ENCODE measurements around the gene FRMD7.

FRMD7 gene

DNA sequence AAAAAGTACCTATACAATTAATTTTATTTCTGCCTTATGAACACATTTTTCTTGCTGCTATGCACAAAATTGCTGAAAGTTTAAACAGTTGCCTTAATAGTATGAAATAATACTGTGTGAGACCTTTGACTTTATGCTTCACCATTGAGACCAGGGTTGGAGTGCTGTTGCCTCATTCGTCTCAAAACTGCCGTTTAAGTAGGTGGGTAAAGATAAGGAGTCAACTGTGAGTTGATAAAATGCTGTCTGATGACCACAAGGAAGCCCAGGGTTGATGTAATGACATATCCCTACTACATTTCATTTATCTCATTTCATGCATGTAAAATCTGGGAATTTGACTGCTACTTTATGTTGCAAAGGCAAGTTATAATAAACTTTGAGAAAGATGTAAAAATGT is 81.3 kb downstream of the FRMD7 start:
- DNase-seq (ENCODE audit: insufficient read length, low spot score) (no peak), FAIRE-seq (no peak)
- TF ChIP-seq PAX5 (IDR thresholded peaks at IDR 0.05; ENCODE audit: insufficient read depth, low read length, severe bottlenecking) (no peak), TAF1 (IDR thresholded peaks at IDR 0.05; ENCODE audit: low read depth, low read length) (no peak), POLR2AphosphoS5 (IDR thresholded peaks at IDR 0.05; ENCODE audit: low read depth, low read length) (no peak), SPI1 (IDR thresholded peaks at IDR 0.05; ENCODE audit: low read depth, low read length) (no peak), POLR2A (IDR thresholded peaks at IDR 0.05; ENCODE audit: low read depth, low read length) (no peak), POU2F2 (IDR thresholded peaks at IDR 0.05; ENCODE audit: low read depth, low read length) (no peak)

DNA sequence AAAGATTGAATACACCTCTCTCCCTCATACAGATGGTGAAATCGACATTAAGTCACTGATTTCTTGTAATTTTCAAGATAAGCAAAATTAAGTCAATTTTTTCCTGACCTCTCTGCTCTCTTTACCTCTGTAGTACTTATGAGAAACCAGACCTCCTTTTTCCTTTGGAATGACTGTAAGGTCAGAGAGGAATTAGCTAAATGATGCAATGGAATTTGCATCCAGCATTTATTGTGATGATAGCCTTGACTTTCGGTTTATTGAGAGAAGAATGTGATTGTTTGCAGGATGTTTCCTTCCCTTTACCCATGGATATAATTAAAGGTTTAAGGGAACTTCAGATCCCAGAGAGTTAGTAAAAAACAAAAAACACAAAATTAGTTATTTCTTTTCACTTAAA is 82.4 kb downstream of the FRMD7 start:
- no peak for TF ChIP-seq POLR2A (IDR thresholded peaks at IDR 0.05; ENCODE audit: low read depth, low read length)
- DNase-seq (ENCODE audit: insufficient read length, low spot score), result no peak
- FAIRE-seq, result no peak

DNA sequence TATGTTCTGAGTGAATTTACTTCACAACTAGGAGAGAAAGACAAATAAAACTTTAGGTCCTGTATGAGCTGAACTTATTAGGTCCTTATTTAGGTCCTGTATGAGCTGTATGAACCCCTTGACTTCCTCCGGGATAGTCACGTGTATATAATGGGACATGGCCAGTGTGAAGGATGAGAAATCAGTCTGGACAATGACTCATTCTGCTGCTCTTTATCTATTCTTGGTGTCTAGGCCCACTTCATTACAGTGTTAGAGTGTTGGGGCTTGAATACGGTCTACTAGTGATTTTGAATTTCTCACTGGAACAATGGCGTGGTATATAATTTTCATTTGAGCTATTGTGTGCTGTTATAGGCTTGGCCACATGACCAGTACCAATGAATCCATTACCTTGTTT is 82.9 kb downstream of the FRMD7 start:
- FAIRE-seq (no peak), DNase-seq (ENCODE audit: insufficient read length, low spot score) (no peak)

DNA sequence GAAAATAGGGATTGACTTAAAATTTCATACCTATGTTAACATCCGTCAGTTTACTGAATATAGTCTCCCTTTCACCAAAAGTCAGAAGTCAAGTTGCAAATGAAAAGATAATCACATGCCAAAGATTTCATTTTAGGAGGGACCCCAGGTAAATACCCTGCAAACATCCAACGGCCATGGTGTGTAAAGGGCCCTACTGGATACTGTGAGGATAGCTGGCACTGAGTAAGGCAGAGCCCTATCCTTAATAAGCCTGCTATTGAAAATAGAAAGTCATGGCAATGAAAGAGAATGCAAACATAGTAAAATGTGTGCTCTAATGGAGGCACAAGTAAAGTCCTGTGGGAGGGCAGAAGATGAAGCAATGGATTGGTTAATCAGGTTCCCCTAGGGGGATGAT is 83.8 kb downstream of the FRMD7 start:
- DNase-seq (ENCODE audit: insufficient read length, low spot score) (no peak), FAIRE-seq (no peak)
- TF ChIP-seq POU2F2 (IDR thresholded peaks at IDR 0.05; ENCODE audit: low read depth, low read length) (no peak), POLR2A (IDR thresholded peaks at IDR 0.05; ENCODE audit: low read depth, low read length) (no peak), POLR2AphosphoS5 (IDR thresholded peaks at IDR 0.05; ENCODE audit: low read depth, low read length) (no peak), PAX5 (IDR thresholded peaks at IDR 0.05; ENCODE audit: insufficient read depth, low read length, severe bottlenecking) (no peak), TAF1 (IDR thresholded peaks at IDR 0.05; ENCODE audit: low read depth, low read length) (no peak), SPI1 (IDR thresholded peaks at IDR 0.05; ENCODE audit: low read depth, low read length) (no peak)

More for the DNA sequence above, 82.9 kb downstream of the FRMD7 start:
- TF ChIP-seq POLR2A (IDR thresholded peaks at IDR 0.05; ENCODE audit: low read depth, low read length) (no peak), PAX5 (IDR thresholded peaks at IDR 0.05; ENCODE audit: insufficient read depth, low read length, severe bottlenecking) (no peak), SPI1 (IDR thresholded peaks at IDR 0.05; ENCODE audit: low read depth, low read length) (no peak), TAF1 (IDR thresholded peaks at IDR 0.05; ENCODE audit: low read depth, low read length) (no peak)

DNA sequence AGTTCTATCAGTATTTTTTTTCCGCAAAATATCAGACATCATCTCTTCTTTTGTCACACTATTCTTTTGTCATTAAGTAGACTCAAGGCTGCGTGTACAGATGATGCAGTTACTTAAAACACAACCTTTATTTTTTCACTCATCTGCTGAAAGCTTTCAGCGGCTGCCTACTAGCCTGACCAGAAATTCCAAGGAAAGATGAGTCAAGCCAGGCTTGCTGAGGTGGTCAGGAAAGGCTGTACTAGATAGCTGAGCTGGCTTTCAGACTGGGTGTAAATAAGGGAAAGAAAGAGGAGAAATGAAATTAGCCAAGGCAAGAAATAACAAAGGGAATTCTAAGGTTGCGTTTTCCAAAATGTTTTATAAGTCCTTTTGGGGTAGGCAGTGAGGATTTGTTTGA is 86.8 kb downstream of the FRMD7 start:
- TF ChIP-seq SPI1 (IDR thresholded peaks at IDR 0.05; ENCODE audit: low read depth, low read length) (no peak), TAF1 (IDR thresholded peaks at IDR 0.05; ENCODE audit: low read depth, low read length) (no peak), PAX5 (IDR thresholded peaks at IDR 0.05; ENCODE audit: insufficient read depth, low read length, severe bottlenecking) (no peak), POLR2A (IDR thresholded peaks at IDR 0.05; ENCODE audit: low read depth, low read length) (no peak), POLR2AphosphoS5 (IDR thresholded peaks at IDR 0.05; ENCODE audit: low read depth, low read length) (no peak), POU2F2 (IDR thresholded peaks at IDR 0.05; ENCODE audit: low read depth, low read length) (no peak)
- FAIRE-seq (no peak), DNase-seq (ENCODE audit: insufficient read length, low spot score) (no peak)

DNA sequence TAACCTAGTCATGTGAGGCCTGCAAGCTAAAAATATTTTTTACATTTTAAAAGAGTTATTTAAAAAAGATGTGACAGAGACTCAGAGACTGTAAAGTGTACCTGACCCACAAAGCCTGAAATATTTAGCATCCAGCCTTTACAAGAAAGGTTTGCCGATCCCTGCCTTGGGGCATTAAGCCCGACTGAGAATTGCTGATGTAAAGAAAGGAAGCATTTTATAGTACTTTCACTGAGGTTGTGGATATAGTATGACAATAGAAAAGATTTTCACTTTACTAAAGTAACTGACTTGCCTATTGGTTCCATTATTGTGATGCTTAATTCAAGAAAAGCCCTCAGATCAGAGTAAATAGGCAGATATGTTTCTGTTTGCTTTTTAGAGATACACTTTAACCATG is 87.8 kb downstream of the FRMD7 start:
- TF ChIP-seq PAX5 (IDR thresholded peaks at IDR 0.05; ENCODE audit: insufficient read depth, low read length, severe bottlenecking) (no peak), POU2F2 (IDR thresholded peaks at IDR 0.05; ENCODE audit: low read depth, low read length) (no peak), POLR2A (IDR thresholded peaks at IDR 0.05; ENCODE audit: low read depth, low read length) (no peak), SPI1 (IDR thresholded peaks at IDR 0.05; ENCODE audit: low read depth, low read length) (no peak), TAF1 (IDR thresholded peaks at IDR 0.05; ENCODE audit: low read depth, low read length) (no peak)
- no peak for FAIRE-seq
- no peak for DNase-seq (ENCODE audit: insufficient read length, low spot score)

DNA sequence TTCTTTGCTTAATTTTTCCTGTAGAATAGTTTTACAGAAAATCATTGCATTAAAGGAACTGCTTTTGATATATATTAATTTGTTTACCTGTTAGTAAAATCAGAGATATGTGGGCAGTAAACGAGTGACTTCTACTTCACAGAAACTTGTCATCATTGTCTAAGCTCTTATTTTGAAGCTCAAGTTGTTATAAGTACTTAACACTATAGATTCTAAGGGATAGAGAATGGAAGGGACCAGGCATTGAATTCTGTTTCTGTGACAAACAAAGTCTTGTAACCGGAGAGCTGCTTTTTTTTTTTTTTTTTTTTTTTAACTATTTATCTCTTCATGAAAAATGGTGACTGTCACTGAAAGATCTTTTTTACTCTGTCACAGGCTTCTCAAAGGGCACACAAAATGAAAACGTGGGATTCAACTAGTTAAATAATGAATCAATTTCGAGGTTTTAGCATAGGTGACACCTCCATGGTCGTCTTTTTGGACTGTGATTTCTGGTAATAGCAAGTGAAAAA is 90.3 kb downstream of the FRMD7 start:
- DNase-seq (ENCODE audit: insufficient read length, low spot score) (no peak), FAIRE-seq (no peak)
- TF ChIP-seq POU2F2 (IDR thresholded peaks at IDR 0.05; ENCODE audit: low read depth, low read length) (no peak), POLR2AphosphoS5 (IDR thresholded peaks at IDR 0.05; ENCODE audit: low read depth, low read length) (no peak), TAF1 (IDR thresholded peaks at IDR 0.05; ENCODE audit: low read depth, low read length) (no peak)

DNA sequence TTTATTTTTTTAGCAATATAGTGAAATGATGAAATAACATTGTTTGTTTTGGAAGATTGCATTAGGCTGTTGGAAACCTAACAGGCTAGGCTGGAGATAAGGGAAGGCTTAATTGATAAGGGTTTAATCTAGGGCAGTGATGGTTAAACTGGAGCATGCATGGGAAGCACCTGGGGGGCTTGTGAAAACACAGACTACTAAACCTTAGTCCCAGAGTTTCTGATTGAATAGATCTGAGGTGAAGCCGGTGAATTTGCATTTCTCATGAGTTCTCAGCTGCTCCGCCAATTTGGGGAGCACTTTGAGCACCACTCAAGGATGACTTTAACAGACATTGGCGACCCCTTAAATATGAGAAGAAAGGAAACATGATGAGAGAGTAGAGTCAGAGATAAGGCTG is 93.2 kb downstream of the FRMD7 start:
- TF ChIP-seq POU2F2 (IDR thresholded peaks at IDR 0.05; ENCODE audit: low read depth, low read length), result peak; percentile 61; the same call in 1 of the 2 replicates
- no peak for TF ChIP-seq SPI1 (IDR thresholded peaks at IDR 0.05; ENCODE audit: low read depth, low read length)
- peak; percentile 76 for FAIRE-seq
- no peak for DNase-seq (ENCODE audit: insufficient read length, low spot score)

DNA sequence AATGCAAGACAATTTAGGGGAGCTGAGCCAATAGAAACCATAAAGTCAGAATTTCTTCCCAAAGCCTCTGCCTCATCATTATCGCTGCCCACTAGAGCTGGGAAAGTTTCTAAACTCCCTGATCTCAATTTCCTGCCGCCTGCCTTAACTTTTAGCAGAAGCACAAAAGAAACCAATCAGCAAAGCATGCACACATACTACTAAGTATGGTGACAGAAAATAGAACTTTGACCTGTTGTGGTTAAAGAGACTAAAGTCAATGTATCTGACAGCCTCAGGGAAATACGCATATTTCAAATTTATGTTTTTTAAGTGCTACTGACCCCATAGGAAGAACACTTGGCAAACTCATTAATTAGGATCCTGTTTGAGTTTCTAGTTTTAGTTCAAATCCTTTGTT is 94.7 kb downstream of the FRMD7 start:
- TF ChIP-seq PAX5 (IDR thresholded peaks at IDR 0.05; ENCODE audit: insufficient read depth, low read length, severe bottlenecking) (no peak), POU2F2 (IDR thresholded peaks at IDR 0.05; ENCODE audit: low read depth, low read length) (no peak), SPI1 (IDR thresholded peaks at IDR 0.05; ENCODE audit: low read depth, low read length) (no peak), POLR2AphosphoS5 (IDR thresholded peaks at IDR 0.05; ENCODE audit: low read depth, low read length) (no peak), TAF1 (IDR thresholded peaks at IDR 0.05; ENCODE audit: low read depth, low read length) (no peak), POLR2A (IDR thresholded peaks at IDR 0.05; ENCODE audit: low read depth, low read length) (no peak)
- DNase-seq (ENCODE audit: insufficient read length, low spot score), result no peak
- FAIRE-seq, result peak; percentile 23

DNA sequence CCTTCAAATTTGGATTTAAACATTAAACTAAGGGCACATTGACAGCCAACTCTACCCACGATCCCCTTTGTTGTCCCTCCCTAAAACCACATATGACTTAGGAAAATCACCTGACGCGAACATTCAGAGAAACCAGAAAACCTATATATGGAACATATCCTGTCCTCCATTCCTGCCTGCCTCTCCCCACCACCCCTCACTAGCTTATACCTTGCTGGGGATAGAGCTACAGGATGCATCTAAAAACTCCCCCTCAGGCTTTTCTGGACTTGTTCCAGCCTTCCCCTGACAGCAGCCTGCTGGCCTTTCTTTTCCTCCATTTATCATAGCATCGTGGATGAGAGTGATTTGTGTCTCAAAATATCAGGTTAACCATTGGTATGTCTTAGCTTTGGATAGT is 96.0 kb downstream of the FRMD7 start:
- DNase-seq (ENCODE audit: insufficient read length, low spot score) (no peak), FAIRE-seq (no peak)
- TF ChIP-seq POU2F2 (IDR thresholded peaks at IDR 0.05; ENCODE audit: low read depth, low read length), result no peak
- no peak for TF ChIP-seq POLR2A (IDR thresholded peaks at IDR 0.05; ENCODE audit: low read depth, low read length)
- no peak for TF ChIP-seq TAF1 (IDR thresholded peaks at IDR 0.05; ENCODE audit: low read depth, low read length)
- no peak for TF ChIP-seq SPI1 (IDR thresholded peaks at IDR 0.05; ENCODE audit: low read depth, low read length)

DNA sequence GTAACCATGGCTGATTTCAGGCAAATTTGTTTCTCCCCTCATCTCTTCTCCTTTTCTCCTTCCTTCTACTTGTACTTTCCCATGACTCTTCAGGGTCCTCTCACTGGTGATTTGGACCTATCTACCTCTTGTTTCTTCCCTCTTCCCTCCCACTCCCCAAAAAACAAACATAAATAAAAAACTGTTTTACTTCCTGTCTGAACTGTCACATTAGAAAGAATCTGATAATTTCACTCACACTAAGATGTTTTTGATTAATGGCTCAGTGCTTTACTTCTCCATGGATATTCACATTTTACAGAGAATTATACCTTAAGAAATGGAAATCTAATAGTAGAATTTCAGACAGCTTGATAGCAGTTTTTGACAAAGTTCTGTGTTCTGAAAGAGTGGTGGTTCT is 97.6 kb downstream of the FRMD7 start:
- no peak for TF ChIP-seq POU2F2 (IDR thresholded peaks at IDR 0.05; ENCODE audit: low read depth, low read length)
- TF ChIP-seq POLR2A (IDR thresholded peaks at IDR 0.05; ENCODE audit: low read depth, low read length), result no peak
- no peak for TF ChIP-seq POLR2AphosphoS5 (IDR thresholded peaks at IDR 0.05; ENCODE audit: low read depth, low read length)
- no peak for TF ChIP-seq PAX5 (IDR thresholded peaks at IDR 0.05; ENCODE audit: insufficient read depth, low read length, severe bottlenecking)
- TF ChIP-seq SPI1 (IDR thresholded peaks at IDR 0.05; ENCODE audit: low read depth, low read length), result no peak
- no peak for TF ChIP-seq TAF1 (IDR thresholded peaks at IDR 0.05; ENCODE audit: low read depth, low read length)
- FAIRE-seq (no peak), DNase-seq (ENCODE audit: insufficient read length, low spot score) (no peak)
